Kidney epithelial cell (primary cell): Measurements from ENCODE around the gene ATXN7L1. TPM values are rescaled to one million over a fixed set of nuclear protein-coding genes. Genes with fewer than 3 reads are reported as not detected.
"Not testable (repeated sequence)": the region's sequence is repeated elsewhere in the genome, so short reads cannot be mapped to it uniquely, and the experiment has no call there.

Experiments used
- DNase-seq: peaks from one replicate; pipeline ENCODE4 v3.0.0-alpha.2; 2010; ENCODE audit warnings: low read depth
- H3K27me3 ChIP-seq: 2 replicates; pipeline ENCODE4 v1.6.0; 2011; ENCODE audit warnings: low read length; ENCODE audit not compliant: control insufficient read depth, insufficient read depth
- H3K36me3 ChIP-seq: 2 replicates; pipeline ENCODE4 v1.5.1; 2011; ENCODE audit warnings: low read length; ENCODE audit not compliant: control insufficient read depth, insufficient read depth
- H3K4me3 ChIP-seq: 2 replicates; pipeline ENCODE4 v1.5.1; 2011; ENCODE audit warnings: low read depth, mild to moderate bottlenecking, control low read depth, low read length
- CTCF ChIP-seq: IDR thresholded peaks from 2 replicates; pipeline ENCODE4 v1.5.1; 2011; ENCODE audit warnings: mild to moderate bottlenecking, moderate library complexity, low read length, control low read depth, inconsistent platforms; ENCODE audit not compliant: insufficient read depth, poor library complexity, severe bottlenecking
- total RNA-seq: library from RNA; depleted of rRNA; stranded (reverse); fragments of >200 nt; gene quantifications from 2 replicates; pipeline ENCODE4 v1.2.3, GENCODE V29; 2015

Gene ATXN7L1
- total RNA-seq, 1 donor from 2014 or later = 2.4 TPM

GRCh38 chr7:105610165-105610930 is 266.1 kb downstream of the ATXN7L1 start:
- no peak for TF ChIP-seq CTCF
- Histone ChIP-seq H3K4me3 (no peak overlapping the region), H3K27me3 (peaks cover 3% of the 10 kb centered on the region), H3K36me3 (no peaks in the 10 kb centered on the region)
- no peak for DNase-seq

- H3K36me3 ChIP-seq = no peaks in the 10 kb centered on the region
- no peaks in the 10 kb centered on the region for H3K27me3 ChIP-seq
- no peak for DNase-seq
- TF ChIP-seq CTCF = no peak
- H3K4me3 ChIP-seq = no peak overlapping the region
These were observed 273.8 kb downstream of the ATXN7L1 start for GRCh38 chr7:105602325-105603305.

GRCh38 chr7:105600720-105601550 is 275.5 kb downstream of the ATXN7L1 start:
- TF ChIP-seq CTCF = no peak
- H3K4me3 ChIP-seq = no peak overlapping the region
- DNase-seq = no peak
- H3K27me3 ChIP-seq = no peaks in the 10 kb centered on the region
- H3K36me3 ChIP-seq = no peaks in the 10 kb centered on the region

- no peak for TF ChIP-seq CTCF
- Histone ChIP-seq H3K4me3 (no peak overlapping the region), H3K27me3 (no peaks in the 10 kb centered on the region), H3K36me3 (no peaks in the 10 kb centered on the region)
- no peak for DNase-seq
These were observed 276.8 kb downstream of the ATXN7L1 start for GRCh38 chr7:105599551-105599950.

GRCh38 chr7:105599080-105599479 is 277.3 kb downstream of the ATXN7L1 start:
- H3K36me3 ChIP-seq, H3K4me3 ChIP-seq, DNase-seq, H3K27me3 ChIP-seq: not testable (repeated sequence)
